Skeletal muscle satellite cell (primary cell): ENCODE results near the gene LGALSL.

Experiments
- H3K27me3 ChIP-seq: 2 replicates; pipeline ENCODE4 v1.7.0; 2013; ENCODE audit warnings: low read length; ENCODE audit not compliant: control insufficient read depth, insufficient read depth
- H3K36me3 ChIP-seq: 2 replicates; pipeline ENCODE4 v1.7.0; 2013; ENCODE audit warnings: mild to moderate bottlenecking, control low read depth, low read length; ENCODE audit not compliant: insufficient read depth
- H3K4me1 ChIP-seq: 2 replicates; pipeline ENCODE4 v1.7.0; 2013; ENCODE audit warnings: low read length; ENCODE audit not compliant: control insufficient read depth, insufficient read depth
- H3K4me2 ChIP-seq: 2 replicates; pipeline ENCODE4 v1.7.0; 2013; ENCODE audit warnings: mild to moderate bottlenecking, low read length
- H3K4me3 ChIP-seq: 2 replicates; pipeline ENCODE4 v1.7.0; 2013; ENCODE audit warnings: low read length
- H3K9ac ChIP-seq: 2 replicates; pipeline ENCODE4 v1.7.0; 2013; ENCODE audit warnings: mild to moderate bottlenecking, low read depth, low read length, moderate library complexity
- H3K9me3 ChIP-seq: replicated peaks from 2 replicates; pipeline ENCODE4 v1.7.0; 2013; ENCODE audit warnings: mild to moderate bottlenecking, control low read depth, low read length

Gene LGALSL

DNA sequence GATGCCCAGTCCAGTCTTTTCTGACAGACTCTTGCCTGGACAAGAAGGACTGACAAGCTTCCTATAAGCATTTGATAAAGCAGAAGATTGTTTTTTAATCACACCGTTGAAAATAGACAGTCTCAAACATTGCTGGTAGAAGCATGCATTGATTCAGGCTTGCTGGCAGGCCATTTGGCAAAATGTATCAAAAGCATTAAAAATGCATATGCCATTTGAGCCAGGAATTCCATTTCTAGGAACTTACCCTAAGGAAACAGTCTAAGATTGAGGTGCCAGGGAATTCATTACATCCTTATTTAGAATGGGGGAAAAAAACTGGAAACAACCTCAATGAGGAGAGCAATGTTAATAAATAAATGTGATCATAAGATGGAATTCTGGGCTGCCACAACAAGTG is 20.7 kb downstream of the LGALSL start:
- no peaks in the 10 kb centered on the region for H3K36me3 ChIP-seq
- no peak overlapping the region for H3K9ac ChIP-seq
- H3K4me3 ChIP-seq: no peak overlapping the region
- H3K4me2 ChIP-seq: no peak overlapping the region
- no peaks in the 10 kb centered on the region for H3K9me3 ChIP-seq
- H3K4me1 ChIP-seq: no peaks in the 10 kb centered on the region
- peaks cover 62% of the 10 kb centered on the region for H3K27me3 ChIP-seq

DNA sequence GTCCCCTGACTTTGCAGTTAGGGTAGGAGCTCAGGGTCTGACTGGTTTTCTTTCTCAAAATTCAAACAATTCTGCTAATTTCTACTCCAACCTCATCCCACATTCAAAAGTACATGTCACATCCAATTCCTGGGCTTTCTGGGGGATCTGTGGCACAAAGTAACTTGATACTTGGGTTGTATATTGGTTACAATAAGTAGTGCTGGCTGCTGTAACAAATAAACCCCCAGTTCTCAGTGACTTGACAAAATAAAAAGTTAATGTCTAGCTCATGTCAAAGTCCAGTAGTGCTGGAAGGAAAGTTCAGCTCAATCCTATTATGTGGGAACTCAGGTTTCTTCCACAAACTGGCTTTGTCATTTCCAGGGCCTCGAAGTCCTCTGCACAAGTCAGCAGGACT is 23.1 kb downstream of the LGALSL start:
- Histone ChIP-seq H3K27me3 (peaks cover 66% of the 10 kb centered on the region), H3K4me1 (no peaks in the 10 kb centered on the region), H3K9me3 (no peaks in the 10 kb centered on the region), H3K4me2 (no peak overlapping the region), H3K36me3 (no peaks in the 10 kb centered on the region), H3K4me3 (no peak overlapping the region), H3K9ac (no peak overlapping the region)

DNA sequence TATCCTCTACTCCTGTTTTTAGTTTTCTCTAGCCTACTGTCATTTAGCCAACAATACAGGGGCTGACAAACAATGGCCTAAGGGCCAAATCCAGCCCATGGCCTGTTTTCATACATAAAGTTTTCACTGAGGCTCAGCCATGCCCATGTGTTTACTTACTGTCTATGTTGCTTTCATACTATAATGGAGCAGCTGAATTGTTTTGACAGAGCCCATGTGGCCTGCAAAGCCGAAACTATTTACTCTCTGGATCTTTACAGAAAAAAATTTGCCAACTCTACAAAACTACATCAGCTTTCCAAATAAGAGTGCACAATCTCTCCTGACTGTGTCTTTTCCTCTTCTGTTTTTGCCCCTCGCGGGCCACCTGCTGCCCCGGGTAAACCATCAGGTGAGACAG is 24.0 kb downstream of the LGALSL start:
- Histone ChIP-seq H3K4me1 (no peaks in the 10 kb centered on the region), H3K9ac (no peak overlapping the region), H3K4me3 (no peak overlapping the region), H3K36me3 (no peaks in the 10 kb centered on the region), H3K27me3 (peaks cover 59% of the 10 kb centered on the region), H3K9me3 (no peaks in the 10 kb centered on the region), H3K4me2 (no peak overlapping the region)

DNA sequence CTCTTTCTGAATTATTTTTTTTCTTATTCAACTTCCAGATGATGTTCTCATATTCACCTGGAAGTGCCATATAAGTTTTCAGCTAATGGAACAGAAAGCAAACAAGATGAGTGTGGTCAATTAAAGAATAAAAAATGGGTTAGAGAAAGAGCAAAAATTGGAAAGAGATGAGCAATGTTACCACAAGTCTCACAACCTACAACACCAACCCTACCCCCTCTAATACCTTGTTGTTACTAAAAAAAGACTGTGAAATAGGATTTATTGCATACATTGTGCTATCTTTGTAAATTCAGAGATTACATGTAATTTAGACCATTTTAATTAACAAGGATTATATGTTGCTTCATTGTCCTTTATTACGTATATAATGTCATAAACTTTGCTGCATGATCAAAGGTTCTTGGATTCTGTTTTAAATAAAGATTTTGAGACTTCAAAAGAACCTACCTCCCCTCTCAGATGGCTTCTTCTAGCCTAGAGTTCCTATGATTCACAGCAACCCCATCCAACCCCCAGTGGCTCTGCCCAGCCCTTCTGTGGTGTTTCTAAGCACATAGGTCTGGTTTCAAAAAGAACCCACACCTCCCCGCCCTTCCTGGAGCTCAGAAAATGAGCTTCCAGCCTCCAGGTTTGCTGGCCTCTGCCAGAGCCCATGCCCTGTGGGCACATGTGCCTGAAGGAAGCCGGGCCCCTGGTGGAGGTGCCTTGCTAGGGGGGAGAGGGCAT is 24.7 kb downstream of the LGALSL start:
- no peaks in the 10 kb centered on the region for H3K4me1 ChIP-seq
- H3K36me3 ChIP-seq: no peaks in the 10 kb centered on the region
- no peak overlapping the region for H3K9ac ChIP-seq
- H3K9me3 ChIP-seq: no peaks in the 10 kb centered on the region
- no peak overlapping the region for H3K4me3 ChIP-seq
- no peak overlapping the region for H3K4me2 ChIP-seq
- peaks cover 57% of the 10 kb centered on the region for H3K27me3 ChIP-seq

DNA sequence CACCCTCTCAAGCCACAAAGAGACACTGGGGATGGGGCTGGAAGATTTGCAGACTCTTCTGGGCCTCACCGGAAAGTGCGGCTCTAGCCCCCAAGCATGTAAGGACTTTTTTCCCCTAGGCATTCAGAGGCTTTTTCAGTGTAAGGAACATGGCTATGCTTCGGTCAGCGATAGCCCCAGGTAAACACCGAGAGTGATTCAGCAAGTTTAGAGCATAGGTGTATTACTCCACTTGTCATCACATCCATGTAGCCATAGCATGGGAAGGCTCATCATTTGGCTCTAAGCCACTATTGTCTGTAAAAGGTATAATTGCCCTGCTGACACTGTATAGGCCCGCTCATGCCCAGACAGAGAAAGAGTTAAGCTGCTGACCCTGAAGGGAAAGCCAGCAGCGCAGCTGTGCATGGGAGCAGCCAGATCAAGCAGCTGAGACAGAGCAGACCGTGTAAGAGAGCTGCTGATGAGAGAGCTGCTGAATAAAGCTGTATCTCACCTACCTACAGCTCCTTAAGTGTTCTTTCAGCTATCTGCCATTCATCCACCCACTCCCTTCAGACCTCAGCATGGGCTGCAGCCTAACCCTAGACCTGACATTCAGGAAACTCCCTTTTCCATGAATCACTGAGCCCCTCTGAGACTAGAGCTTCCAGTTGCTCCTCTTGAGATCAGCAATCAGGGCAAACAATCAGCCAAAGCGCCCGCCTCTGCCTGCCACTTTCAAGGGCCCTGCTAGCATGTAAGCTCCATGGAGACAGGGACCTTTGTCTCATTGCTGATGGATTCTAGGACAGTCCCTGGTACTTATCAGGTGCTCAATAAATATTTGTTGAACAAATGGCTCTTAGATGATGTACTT is 25.5 kb downstream of the LGALSL start:
- no peaks in the 10 kb centered on the region for H3K36me3 ChIP-seq
- H3K9ac ChIP-seq: no peak overlapping the region
- peaks cover 49% of the 10 kb centered on the region for H3K27me3 ChIP-seq
- no peaks in the 10 kb centered on the region for H3K9me3 ChIP-seq
- no peaks in the 10 kb centered on the region for H3K4me1 ChIP-seq
- H3K4me3 ChIP-seq: no peak overlapping the region
- H3K4me2 ChIP-seq: no peak overlapping the region

DNA sequence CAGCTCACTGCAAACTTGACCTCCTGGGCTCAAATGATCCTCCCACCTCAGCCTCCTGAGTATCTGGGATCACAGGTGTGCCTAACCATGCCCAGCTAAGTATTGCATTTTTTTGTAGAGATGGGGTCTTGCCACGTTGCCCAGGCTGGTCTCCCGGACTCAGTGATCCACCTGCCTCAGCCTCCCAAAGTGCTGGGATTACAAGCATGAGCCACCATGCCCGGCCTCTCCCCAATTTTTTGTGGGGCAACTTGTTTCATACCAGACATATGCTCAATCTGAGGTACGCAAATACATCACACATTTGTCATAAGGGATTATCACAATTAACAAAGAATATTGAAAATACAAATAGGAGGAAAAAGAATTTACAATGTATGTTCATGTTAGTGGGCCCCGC is 27.7 kb downstream of the LGALSL start:
- H3K36me3 ChIP-seq: no peaks in the 10 kb centered on the region
- no peak overlapping the region for H3K9ac ChIP-seq
- H3K4me3 ChIP-seq: no peak overlapping the region
- H3K4me2 ChIP-seq: no peak overlapping the region
- H3K4me1 ChIP-seq: no peaks in the 10 kb centered on the region
- peaks cover 54% of the 10 kb centered on the region for H3K27me3 ChIP-seq
- H3K9me3 ChIP-seq: no peaks in the 10 kb centered on the region

DNA sequence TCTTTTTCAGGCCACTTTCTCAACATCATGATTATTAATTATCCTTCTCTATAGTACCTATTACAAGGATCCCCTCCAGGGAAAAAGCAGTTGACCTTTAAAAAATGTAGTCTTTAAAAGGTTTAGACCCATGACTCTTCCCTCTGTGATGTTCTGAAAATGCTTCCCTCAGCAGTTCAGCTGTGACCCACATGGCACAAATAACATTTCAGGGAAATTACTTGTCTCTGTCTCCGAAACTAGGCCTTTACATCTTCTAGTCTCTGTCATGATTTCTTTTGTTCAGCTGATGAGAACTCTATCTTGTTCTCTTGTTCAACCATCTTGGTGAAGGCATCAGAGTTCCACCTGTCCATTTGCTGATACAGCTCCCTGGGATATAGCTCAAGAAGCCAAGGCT is 28.3 kb downstream of the LGALSL start:
- Histone ChIP-seq H3K4me3 (no peak overlapping the region), H3K9me3 (no peaks in the 10 kb centered on the region), H3K27me3 (peaks cover 56% of the 10 kb centered on the region)

DNA sequence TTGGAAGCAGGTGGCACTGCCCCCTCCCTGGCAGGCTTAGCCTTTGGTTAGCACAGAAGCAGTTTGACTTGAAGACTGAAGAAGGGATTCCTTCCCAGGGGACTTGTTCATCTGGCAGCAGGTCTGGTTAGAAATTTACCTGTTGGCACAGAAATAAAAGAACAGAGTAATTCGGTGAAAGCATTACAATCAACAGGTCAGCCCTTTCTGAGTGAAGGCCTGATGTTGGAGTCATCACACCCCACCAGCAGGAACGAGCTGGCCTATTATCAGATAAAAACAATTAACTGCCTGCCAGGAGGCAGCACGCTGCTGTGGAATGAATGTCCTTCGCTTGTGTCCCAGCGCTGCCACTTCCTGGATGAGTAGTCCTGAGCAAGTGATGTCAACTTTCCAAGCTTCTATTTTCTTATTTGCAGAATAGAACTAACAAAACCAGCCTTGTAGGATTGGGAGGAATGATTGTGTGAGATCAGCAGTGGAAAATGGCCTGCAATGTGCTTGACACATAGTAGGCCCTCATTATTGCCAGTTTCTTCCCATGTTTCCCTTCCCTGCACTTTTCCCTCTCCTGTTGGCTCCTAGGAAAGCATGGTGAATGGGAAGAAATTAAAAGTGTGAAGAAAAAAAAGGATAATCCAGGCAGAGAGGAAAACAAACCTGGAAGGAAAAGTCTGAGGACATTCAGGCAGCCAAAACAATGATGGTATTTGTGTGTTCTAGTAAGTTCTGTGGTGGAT is 29.0 kb downstream of the LGALSL start:
- H3K36me3 ChIP-seq: no peaks in the 10 kb centered on the region
- H3K4me3 ChIP-seq: no peak overlapping the region
- H3K9ac ChIP-seq: no peak overlapping the region
- H3K27me3 ChIP-seq: peaks cover 53% of the 10 kb centered on the region
- no peak overlapping the region for H3K4me2 ChIP-seq
- no peaks in the 10 kb centered on the region for H3K4me1 ChIP-seq
- H3K9me3 ChIP-seq: no peaks in the 10 kb centered on the region

More for the DNA sequence above, 28.3 kb downstream of the LGALSL start:
- no peaks in the 10 kb centered on the region for H3K36me3 ChIP-seq
- H3K4me1 ChIP-seq: no peaks in the 10 kb centered on the region
- no peak overlapping the region for H3K4me2 ChIP-seq
- H3K9ac ChIP-seq: no peak overlapping the region

DNA sequence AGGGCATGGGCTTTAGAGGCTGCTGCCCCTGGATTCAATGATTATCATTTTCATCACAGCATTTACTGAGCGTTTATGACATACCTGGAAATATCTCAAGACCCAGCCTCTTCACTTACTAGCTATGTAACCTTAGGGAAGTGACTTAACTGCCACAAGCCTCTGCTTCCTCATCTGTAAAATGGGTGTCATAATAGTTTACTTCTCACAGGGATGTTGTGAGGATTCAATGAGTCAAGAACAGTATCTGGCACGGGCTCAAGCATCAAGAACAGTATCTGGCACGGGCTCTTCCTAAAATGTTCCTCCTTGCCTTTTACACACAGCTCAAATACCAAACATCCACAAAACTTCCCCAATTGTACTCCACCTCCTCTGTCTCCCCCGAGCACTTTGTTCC is 31.4 kb downstream of the LGALSL start:
- Histone ChIP-seq H3K9me3 (no peaks in the 10 kb centered on the region), H3K9ac (no peak overlapping the region), H3K36me3 (no peaks in the 10 kb centered on the region), H3K4me1 (no peaks in the 10 kb centered on the region), H3K27me3 (peaks cover 46% of the 10 kb centered on the region), H3K4me2 (no peak overlapping the region), H3K4me3 (no peak overlapping the region)

DNA sequence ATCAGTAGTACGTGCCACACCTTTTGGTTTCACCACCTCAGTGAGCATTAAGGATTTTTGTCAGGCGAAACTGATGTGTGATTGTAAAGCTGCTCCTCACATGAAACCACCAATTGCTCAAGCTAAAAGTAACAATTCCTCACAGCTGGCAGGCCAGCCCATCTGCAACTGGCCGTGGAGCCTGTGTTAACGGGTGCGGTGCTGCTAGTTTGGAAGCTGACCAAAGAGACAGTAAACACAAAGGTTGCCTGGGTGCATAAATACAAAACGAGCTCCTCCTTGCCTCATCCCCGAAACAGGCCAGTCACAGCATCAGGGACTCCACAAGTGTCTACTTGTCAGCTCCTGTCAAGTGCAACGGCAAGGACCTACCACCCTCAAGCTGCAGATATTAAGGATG is 32.0 kb downstream of the LGALSL start:
- Histone ChIP-seq H3K9ac (no peak overlapping the region), H3K4me1 (no peaks in the 10 kb centered on the region), H3K4me2 (no peak overlapping the region), H3K9me3 (no peaks in the 10 kb centered on the region), H3K36me3 (no peaks in the 10 kb centered on the region), H3K27me3 (peaks cover 39% of the 10 kb centered on the region), H3K4me3 (no peak overlapping the region)

DNA sequence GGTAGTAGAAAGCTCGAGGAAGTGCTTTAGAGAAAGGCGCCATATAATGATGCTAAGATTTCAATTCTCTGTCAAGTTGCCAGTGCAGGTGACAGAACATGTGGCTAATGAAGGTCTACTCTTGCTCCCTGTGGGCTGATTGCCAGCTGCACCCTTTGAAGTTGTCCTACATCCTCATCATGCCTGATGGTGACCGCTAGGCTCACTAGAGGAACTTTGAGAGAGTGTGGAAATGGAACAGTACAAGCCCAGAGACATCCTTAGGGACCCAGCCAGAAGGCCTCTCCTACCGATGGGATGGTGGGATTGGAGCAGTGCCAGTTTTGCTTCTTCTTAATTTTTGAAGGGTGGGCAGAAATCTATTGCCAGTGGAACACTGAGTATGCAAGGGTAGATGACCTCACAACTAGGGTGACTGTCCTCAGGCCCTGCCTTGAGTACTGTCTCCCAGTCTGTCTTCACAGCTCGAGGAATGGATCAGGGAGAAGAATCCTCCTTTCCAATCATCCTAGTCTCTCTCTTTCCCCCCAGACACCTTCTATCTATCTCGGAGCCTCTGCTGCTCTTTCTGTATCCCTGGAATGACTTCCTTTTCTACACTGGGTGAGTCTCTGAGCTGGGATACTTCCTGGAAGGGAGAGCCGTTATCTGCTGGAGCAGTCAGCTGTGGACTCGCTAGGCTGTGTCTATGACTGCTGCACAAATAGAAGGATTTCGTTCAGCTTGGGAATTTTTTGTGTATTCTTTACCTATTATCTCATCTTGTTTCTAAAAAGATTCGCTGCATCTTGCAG is 33.5 kb downstream of the LGALSL start:
- peaks cover 36% of the 10 kb centered on the region for H3K27me3 ChIP-seq
- no peak overlapping the region for H3K4me3 ChIP-seq
- H3K4me2 ChIP-seq: no peak overlapping the region

More for the DNA sequence above, 33.5 kb downstream of the LGALSL start:
- Histone ChIP-seq H3K4me1 (peaks cover 6% of the 10 kb centered on the region), H3K9me3 (no peaks in the 10 kb centered on the region), H3K36me3 (no peaks in the 10 kb centered on the region), H3K9ac (no peak overlapping the region)
